ENCODE results near the gene HOXA3. TPM values are rescaled to one million over a fixed set of nuclear protein-coding genes. Genes with fewer than 3 reads are reported as not detected.
A peak's percentile ranks its signal among the peaks of the same experiment; 100 is the strongest.

HOXA3 gene
- total and polyA plus RNA-seq, 2 of the 8 experiments (the other 6 are each of a cell fraction or from before 2014, with no cell fraction given), result not detected

DNA sequence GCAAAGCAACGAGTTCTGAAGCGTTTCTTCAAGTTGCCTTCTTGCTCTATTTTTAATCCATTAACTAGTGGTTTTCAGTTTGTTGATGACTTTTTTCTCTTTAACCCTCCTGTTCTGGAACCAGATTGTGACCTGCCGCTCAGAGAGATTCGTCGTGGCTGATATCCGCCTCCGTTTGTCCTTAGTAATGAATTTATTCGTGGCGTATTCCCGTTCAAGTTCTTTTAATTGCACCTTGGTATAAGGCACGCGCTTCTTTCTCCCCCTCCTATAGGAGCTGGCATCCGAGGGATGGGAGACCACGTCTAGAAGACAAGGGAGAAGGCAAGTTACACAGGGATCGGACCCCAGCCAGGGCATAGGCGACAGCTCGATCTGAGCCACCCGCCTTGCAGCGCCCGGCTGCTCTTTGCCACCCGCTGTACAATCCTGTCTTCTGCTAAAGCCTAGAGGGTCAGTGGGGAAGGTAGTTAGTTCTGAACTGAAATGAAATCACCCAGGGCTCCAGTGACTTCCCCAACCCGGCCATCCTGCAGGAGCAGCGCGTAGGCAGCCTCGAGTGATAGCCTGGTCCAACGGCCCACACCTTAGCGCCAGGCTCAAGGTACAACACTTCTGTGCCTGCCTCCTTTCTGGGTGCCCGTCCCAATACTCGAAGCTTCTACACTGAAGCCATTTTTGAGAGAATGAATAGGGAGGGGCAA is 45.9 kb upstream of the HOXA3 start:
- no peaks in the 10 kb centered on the region; a peak in 1 of 4 replicates for H3K9me3 ChIP-seq (ENCODE audit: insufficient read depth in 2 of 2, low read depth in 1 of 2, low read length in 1 of 2)
- no peak overlapping the region for H3K9ac ChIP-seq (replicated peaks in 1 of 4; ENCODE audit: extremely low read depth in 1 of 4, low read depth in 3 of 4, low read length in 3 of 4)
- H3K18ac ChIP-seq (ENCODE audit: extremely low read depth, low read length), result no peak overlapping the region
- H4K20me1 ChIP-seq (replicated peaks in 1 of 2; ENCODE audit: control insufficient read depth in 1 of 2, insufficient read depth in 2 of 2, low read length in 2 of 2), result peaks cover 30 to 41% of the 10 kb centered on the region in 2 experiments
- no peaks in the 10 kb centered on the region for H3K79me2 ChIP-seq (ENCODE audit: control insufficient read depth in 1 of 2, insufficient read depth in 2 of 2, low read length in 2 of 2)
- H4K91ac ChIP-seq (replicated peaks; ENCODE audit: insufficient read length, low read length), result no peak overlapping the region
- no peak overlapping the region for H2BK20ac ChIP-seq (ENCODE audit: low read length)
- FAIRE-seq, result no peak
- H4K8ac ChIP-seq (ENCODE audit: extremely low read depth, insufficient read depth, low read length), result no peak overlapping the region
- ChIA-PET POLR2A (ENCODE audit: partially characterized antibody) (interaction anchor here (1.0 kb wide), 1 partner anchor 11 kb away, joined by 3 read pairs; no protein-coding TSS in a partner anchor), CTCF (ENCODE audit: partially characterized antibody) (interaction anchor here (0.7 to 3.9 kb wide), 11 partner anchors 8 to 882 kb away, joined by 3 to 23 read pairs (median 4); no protein-coding TSS in a partner anchor)
- H3K4ac ChIP-seq (replicated peaks; ENCODE audit: insufficient read length, low read depth, low read length), result no peak overlapping the region
- H4K5ac ChIP-seq (ENCODE audit: insufficient read length, low read depth, low read length), result no peak overlapping the region
- H2BK5ac ChIP-seq (ENCODE audit: low read depth, low read length), result no peak overlapping the region
- H2BK15ac ChIP-seq (ENCODE audit: low read length), result 0 out of 2 replicates have a peak overlapping the region, but pooled peaks have one; percentile 14
- H2AK5ac ChIP-seq (ENCODE audit: low read depth, low read length), result no peak overlapping the region; the same call in 1 of the 2 replicates
- H3K23me2 ChIP-seq (ENCODE audit: low read depth, low read length), result no peaks in the 10 kb centered on the region; the same call in 1 of the 2 replicates
- no peak overlapping the region for H3K27ac ChIP-seq (ENCODE audit: low read depth, low read length)
- peaks cover 0 to 8% (median 2%) of the 10 kb centered on the region in 4 experiments; a peak in 5 of 7 replicates for H3K4me1 ChIP-seq (replicated peaks in 1 of 4; ENCODE audit: control insufficient read depth in 3 of 4, insufficient read depth in 4 of 4, low read length in 3 of 4)
- no peak overlapping the region; a peak in 1 of 4 replicates for H3K4me2 ChIP-seq (ENCODE audit: insufficient read depth in 1 of 2, low read depth in 2 of 2, low read length in 2 of 2)
- H3K36me3 ChIP-seq (ENCODE audit: control insufficient read depth in 2 of 4, insufficient read depth in 4 of 4, low read length in 3 of 4), result peaks cover 0 to 11% (median 0%) of the 10 kb centered on the region in 4 experiments; a peak in 1 of 8 replicates
- peak; percentile 84 for TF ChIP-seq RNF2 (IDR thresholded peaks at IDR 0.05; ENCODE audit: borderline replicate concordance, low read depth, low read length, missing control alignments, poor library complexity, severe bottlenecking)
- TF ChIP-seq EZH2 (IDR thresholded peaks at IDR 0.05; ENCODE audit: low read depth, low read length, severe bottlenecking), result peak; percentile 97
- TF ChIP-seq GABPA (IDR thresholded peaks at IDR 0.05; ENCODE audit: borderline replicate concordance, insufficient read depth, low read length), result no peak
- no peak overlapping the region for H3K23ac ChIP-seq (ENCODE audit: insufficient read length)
- 22% methylated on average over 29 of the region's 29 CpGs; no CpG with 5 or more reads in 1 of the 2 experiments for WGBS, 2 experiments (ENCODE audit: extremely low coverage in 1 of 2, insufficient coverage in 1 of 2, insufficient read length in 1 of 2, insufficient replicate concordance in 2 of 2, low coverage in 1 of 2, low lambda C conversion rate in 2 of 2, missing lambda C conversion rate in 1 of 2)
- H3K4me3 ChIP-seq (ENCODE audit: extremely low read depth in 1 of 4, insufficient read depth in 2 of 4, low read depth in 3 of 4, low read length in 4 of 4), result no peak overlapping the region
- no peak overlapping the region for H2AFZ ChIP-seq (ENCODE audit: low read length)
- no peaks in the 10 kb centered on the region; the same call in 1 of the 2 replicates for H3K79me1 ChIP-seq (ENCODE audit: low read depth, low read length)
- H3K14ac ChIP-seq (ENCODE audit: insufficient read length), result no peak overlapping the region
- DNase-seq (ENCODE audit: low read depth in 1 of 2, low spot score in 2 of 2), result peak in 1 of 2 experiments; percentile 52
- H2BK120ac ChIP-seq (replicated peaks; ENCODE audit: low read depth, low read length), result no peak overlapping the region
- H2BK12ac ChIP-seq (ENCODE audit: low read depth, low read length), result no peak overlapping the region
- no peak overlapping the region for H3K56ac ChIP-seq (replicated peaks; ENCODE audit: insufficient read length, low read depth, low read length)
- peaks cover 83 to 100% (median 95%) of the 10 kb centered on the region in 4 experiments for H3K27me3 ChIP-seq (replicated peaks in 1 of 4; ENCODE audit: control insufficient read depth in 3 of 4, extremely low read depth in 1 of 4, insufficient read depth in 3 of 4, low read length in 3 of 4)
